ENCODE data around the gene ABAT.
"Not testable (repeated sequence)": the region's sequence is repeated elsewhere in the genome, so short reads cannot be mapped to it uniquely, and the experiment has no call there.

ABAT gene

GRCh38 chr16:8718851-8719680, 44.6 kb downstream of the ABAT start:
- no peak for DNase-seq

DNA sequence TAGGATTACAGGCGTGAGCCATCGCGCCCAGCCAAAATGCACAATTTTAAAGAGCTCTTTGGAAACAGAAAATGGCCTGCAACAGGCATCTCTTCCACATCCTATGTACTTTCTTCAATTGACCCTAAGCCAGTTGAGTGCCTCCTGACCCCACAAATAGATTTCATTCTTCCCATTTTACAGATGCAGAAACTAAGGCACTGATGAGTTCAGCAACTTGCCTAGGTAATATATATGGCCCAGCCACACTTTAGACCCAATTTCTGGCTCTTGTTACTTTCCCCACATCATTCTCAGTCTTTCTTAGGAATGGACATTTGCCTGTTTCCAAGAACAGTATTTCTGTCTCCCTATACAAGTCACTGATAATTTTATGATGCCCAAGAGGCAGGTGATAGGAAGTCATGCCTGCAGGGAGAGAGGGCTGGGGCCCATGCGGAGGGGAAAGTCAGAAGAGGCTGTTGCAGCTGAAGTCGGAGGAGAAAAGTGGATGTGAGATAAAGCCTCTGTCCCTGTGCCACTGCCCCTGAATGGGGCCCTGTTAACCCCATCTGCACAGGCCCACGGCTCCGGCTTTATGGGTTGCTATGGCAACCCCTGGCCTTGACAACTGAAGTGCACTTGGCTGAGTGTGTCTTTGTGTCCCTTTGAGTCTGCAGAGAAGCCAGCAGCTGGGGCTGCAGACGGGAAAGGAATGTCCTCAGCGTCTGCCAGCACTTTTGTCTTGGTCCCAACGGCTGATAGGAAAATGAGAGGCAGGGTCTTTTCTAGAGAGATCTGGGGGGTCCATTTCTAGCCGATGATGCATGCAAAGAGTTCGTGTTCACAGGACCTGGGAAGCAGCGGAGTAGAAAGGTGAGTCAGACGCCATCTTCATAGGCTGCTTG, 45.9 kb downstream of the ABAT start:
- DNase-seq, result no peak

DNA sequence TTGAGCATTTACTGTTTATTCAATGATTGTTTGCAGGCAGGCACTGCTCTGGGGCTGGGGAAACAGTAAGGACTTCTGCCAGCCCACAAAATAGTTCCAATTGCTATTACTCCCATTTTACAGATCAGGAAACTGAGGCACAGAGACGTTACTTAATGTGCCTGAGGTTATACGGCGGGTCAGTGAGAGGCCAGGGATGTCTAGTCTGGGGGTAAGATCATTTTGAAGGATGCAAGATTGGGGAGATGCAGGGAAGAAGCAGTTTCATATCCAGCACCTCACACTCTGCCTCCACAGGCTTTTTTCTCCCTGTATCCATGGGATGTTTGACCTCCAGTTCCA, 46.5 kb downstream of the ABAT start:
- DNase-seq, result no peak

GRCh38 chr16:8721336-8722024, 47.1 kb downstream of the ABAT start:
- no peak for DNase-seq

DNA sequence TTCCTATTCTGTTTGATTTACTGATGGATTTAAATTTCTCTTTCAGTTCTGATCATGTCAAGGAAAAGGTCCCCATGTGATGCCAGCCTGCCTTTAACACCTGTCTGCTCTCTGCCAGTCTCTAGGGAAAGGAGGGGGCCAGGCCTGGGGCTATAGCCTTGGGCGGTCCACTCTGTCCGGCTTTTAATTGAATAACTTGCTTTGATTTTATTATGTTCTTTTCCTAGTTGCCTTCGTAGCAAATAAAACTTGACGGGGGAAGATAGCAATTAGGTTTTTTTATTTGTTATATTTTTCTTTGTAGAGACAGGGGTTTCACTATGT, 47.6 kb downstream of the ABAT start:
- no peak for DNase-seq

DNA sequence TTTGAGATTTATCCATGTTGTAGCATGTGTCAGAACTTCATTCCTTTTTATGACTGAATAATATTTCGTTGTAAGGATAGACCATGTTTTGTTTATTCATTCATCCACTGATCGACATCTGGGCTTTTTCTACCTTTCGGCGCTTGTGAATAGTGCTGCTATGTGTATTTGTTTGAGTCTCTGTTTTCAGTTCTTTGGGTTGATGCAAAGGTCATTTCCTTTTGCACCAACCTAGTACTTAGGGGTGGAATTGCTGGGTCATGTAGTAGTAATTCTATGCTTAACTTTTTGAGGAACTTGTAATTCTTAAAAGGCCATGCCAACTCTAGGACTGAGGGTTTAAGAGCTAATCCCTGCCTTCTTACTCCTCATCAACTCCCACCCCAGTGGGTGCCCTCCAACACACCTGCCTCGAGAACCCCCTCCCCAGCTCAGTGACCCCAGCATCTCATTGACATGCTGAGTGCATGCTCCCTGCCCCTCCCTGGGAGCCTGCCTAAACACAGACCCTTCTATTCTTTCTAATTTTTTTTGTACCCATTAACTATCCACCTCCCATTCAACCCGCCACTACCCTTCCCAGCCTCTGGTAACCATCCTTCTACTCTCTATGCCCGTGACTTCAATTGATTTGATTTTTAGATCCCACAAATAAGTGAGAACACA, 51.2 kb downstream of the ABAT start:
- DNase-seq, result no peak

GRCh38 chr16:8727131-8727806, 52.9 kb downstream of the ABAT start:
- no peak for DNase-seq

GRCh38 chr16:8727857-8728618, 53.6 kb downstream of the ABAT start:
- no peak for DNase-seq

DNA sequence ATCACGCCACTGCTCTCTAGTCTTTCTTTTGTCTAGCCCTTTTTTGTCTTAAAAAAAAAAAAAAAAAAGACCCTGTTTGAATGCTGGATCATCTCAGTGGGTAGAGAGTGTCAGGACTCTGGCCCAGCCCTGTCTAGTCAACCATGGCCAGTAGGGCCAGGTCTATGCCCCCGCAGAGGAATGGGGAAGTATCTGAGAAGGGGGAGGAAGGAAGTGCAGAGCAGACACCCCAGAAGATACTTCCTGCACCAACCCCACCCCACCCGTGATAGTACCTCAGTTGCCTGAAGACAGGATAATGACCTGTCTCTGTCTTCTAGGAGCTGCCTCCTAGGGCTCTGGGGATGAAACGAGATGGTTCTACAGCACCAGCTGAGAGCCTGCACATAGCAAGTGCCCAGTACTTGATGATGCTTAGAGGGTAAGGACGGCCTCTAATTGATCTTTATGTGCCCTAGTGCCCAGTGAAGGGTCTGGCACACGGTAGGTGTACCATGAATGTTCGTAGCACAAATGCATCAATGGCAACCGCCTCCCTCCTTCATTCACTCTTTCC, 55.4 kb downstream of the ABAT start:
- DNase-seq, result no peak

- DNase-seq, result no peak
Observed at GRCh38 chr16:8730335-8730915, 56.0 kb downstream of the ABAT start.

DNA sequence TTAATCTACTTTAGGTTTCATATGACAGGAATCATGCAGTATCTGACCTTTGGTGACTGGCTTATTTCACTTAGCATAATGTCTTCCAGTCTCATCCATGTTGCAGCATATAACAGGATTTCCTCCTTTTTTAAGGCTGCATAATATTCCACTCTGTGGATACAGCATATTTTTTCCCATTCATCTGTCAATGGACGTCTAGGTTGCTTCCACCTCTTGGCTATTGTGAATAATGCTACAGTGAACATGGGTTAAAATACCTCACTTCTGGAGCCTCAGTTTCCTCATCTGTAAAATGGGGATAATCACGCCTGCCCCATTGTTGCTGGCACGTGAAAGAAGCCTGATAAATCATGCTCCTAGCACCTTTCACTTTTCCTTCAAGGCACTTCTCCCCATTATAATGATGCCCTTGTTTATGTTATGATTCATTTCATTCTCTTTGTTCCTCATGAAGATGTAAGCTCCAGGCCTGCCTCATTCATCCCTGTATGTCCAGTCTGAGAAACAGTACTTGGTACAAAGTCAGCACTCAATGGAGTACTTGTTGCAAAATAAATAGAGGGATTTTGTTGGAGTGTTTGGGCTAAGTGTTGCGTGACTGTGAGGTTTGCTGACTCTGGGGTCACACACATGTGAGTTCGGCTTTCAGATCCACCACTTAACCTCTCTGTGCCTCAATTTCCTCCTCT, 59.6 kb downstream of the ABAT start:
- DNase-seq, result no peak

DNA sequence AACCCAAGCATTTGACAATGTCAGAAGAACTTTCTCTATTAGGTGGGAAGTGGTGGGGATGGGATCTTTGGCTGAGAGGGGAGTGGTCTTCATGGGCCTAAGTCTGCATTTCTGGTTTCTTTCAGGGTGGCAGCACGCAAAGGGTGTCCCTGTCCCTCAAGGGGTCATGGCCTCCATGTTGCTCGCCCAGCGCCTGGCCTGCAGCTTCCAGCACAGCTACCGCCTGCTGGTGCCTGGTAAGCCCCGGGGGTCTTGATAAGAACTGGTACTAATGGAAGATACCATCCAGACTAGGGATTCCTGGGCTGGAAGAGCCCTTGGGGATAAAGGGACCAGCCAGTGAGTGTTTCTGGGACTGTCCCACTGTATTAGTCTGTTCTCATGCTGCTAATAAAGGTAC, 61.2 kb downstream of the ABAT start:
- DNase-seq, result no peak

GRCh38 chr16:8736123-8736668, 61.8 kb downstream of the ABAT start:
- DNase-seq, result no peak

GRCh38 chr16:8739151-8739550, 64.7 kb downstream of the ABAT start:
- DNase-seq, result no peak

DNA sequence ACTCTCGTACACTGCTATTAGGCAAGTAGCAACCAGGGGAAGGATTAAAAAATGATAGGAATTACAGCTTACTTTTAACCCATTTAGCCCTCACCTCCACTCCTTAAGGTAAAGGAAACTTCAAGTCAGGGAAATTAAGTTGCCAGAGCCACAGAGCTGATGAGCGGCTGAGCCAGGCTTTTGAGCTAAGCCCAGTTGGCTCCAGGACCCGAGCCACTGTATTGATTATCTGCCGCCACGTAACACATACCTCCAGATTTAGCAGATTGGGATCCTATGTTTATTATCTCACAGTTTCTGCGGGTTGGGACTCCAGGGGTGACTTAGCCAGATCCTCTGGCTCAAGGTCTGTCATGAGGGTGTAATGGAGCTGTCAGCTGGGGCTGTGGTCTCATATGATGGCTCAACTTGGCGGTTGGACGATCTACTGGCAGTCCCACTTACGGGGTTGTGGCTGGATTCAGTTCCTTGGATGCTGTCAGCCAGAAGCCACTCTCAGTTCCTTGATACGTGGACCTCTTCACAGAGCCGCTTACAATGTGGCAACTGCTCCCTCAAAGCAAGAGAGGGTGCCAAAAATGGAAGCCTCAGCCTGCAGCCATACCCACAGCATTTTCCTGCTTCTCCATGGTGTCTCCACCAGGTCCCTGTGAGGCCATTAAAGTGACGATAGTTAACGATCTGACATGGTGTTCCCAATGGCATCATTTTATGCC, 65.7 kb downstream of the ABAT start:
- no peak for DNase-seq

- no peak for DNase-seq
Observed at GRCh38 chr16:8740775-8741355, 66.4 kb downstream of the ABAT start.

GRCh38 chr16:8741636-8742035, 67.2 kb downstream of the ABAT start:
- no peak for DNase-seq

DNA sequence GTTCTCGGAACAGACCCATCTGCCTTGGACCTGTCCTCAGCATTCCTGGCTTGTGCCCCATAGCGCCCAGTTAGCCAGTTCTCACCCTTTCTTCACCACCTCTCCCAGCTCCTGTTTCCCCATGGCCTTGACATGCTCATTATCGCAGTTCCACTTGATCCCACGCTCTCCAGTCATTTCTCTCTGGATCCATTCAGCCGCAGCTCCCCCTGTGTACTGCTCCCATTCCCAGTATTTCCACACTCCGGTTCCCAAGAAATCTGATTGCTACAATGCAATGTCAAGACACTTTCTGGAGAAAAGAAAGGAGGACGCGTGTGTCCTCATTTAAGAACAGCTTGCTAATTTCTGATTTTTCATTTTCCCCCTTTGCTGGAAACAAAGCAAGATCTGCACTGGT, 67.7 kb downstream of the ABAT start:
- DNase-seq, result no peak

DNA sequence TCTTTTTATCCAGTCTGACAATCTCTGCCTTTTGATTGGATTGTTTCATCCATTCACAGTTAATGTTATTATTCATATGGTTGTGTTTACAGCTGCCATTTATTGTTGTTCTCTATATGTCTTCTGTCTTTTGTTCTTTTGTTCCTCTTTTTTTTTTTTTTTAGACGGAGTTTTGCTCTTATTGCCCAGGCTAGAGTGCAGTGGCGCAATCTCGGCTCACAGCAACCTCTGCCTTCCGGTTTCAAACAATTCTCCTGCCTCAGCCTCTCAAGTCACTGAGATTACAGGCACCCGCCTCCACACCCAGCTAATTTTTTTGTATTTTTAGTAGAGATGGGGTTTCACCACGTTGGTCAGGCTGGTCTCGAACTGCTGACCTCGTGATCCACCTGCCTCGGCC, 74.5 kb downstream of the ABAT start:
- DNase-seq, result not testable (repeated sequence)
